HCT116 (cell line): ENCODE data around the gene DLG2. TPM values are rescaled to one million over a fixed set of nuclear protein-coding genes. Genes with fewer than 3 reads are reported as not detected.
"Not testable (repeated sequence)": the region's sequence is repeated elsewhere in the genome, so short reads cannot be mapped to it uniquely, and the experiment has no call there.

ENCODE experiments used
- ATAC-seq: fragments of 200-7000 bp; cut with Tn5 transposase; 2 replicates; pipeline ENCODE4 v1.9.1; 2020; ENCODE audit warnings: mild to moderate bottlenecking, moderate library complexity
- BruUV-seq: library from RNA; stranded (reverse); fragments of 400-500 nt; replicated peaks from 2 replicates; lab custom pipeline; 2021; lab: Mats Ljungman, UMichigan
- CTCF ChIA-PET: fragments of 300-600 bp; sonication (Branson Sonifier 250); formaldehyde crosslinking; loops from one replicate; lab custom pipeline; 2021; ENCODE audit warnings: antibody characterized with exemption; lab: Charles Lee
- POLR2A ChIA-PET: fragments of 300-600, 350-600 bp; sonication (Branson Sonifier 250); formaldehyde crosslinking; loops from one replicate; lab custom pipeline; 2021; ENCODE audit warnings: antibody characterized with exemption; lab: Charles Lee
- RAD21 ChIA-PET, 2 experiments: fragments of 300-600 bp; sonication (Branson Sonifier 250); formaldehyde crosslinking; loops; one replicate each; lab custom pipeline; 2023; ENCODE audit warnings: low total read pairs in 2 of 2; ENCODE audit not compliant: uncharacterized antibody in 2 of 2, unreplicated experiment in 2 of 2, low non-redundant PET in 1 of 2; lab: Charles Lee
- DNase-seq: peaks from one replicate; pipeline ENCODE4 v3.0.0-alpha.2; 2010; ENCODE audit warnings: low read depth, low spot score
- H2AFZ ChIP-seq: fragments of 200-600 bp; shearing (Covaris generic), sonication (generic); 2 replicates; pipeline ENCODE4 v1.6.1; 2017; ENCODE audit warnings: low read depth, mixed run types, mixed read lengths, antibody characterized with exemption, low read length; ENCODE audit not compliant: poor library complexity, severe bottlenecking
- H3K27ac ChIP-seq: 2 replicates; pipeline ENCODE4 v1.5.1; 2012; ENCODE audit warnings: low read depth, low read length
- H3K27me3 ChIP-seq: fragments of 200-600 bp; sonication (generic); 2 replicates; pipeline ENCODE4 v1.6.1; 2016; ENCODE audit warnings: mixed run types, low read length, mixed read lengths; ENCODE audit not compliant: insufficient read depth
- H3K36me3 ChIP-seq, 2 experiments: fragments of 200-500 bp in 1 of 2; fragments of 200-600 bp in 1 of 2; sonication (Bioruptor generic) in 1 of 2; sonication (generic) in 1 of 2; 2 replicates each; pipeline versions ENCODE4 v1.5.1 to v1.6.1; 2014 to 2016; ENCODE audit warnings: low read length in 2 of 2, inconsistent platforms in 1 of 2, mixed read lengths in 1 of 2, mixed run types in 1 of 2; ENCODE audit not compliant: insufficient read depth in 2 of 2, control insufficient read depth in 1 of 2
- H3K4me1 ChIP-seq, 2 experiments: fragments of 200-600 bp in 1 of 2; sonication (generic) in 1 of 2; 2 replicates each; pipeline versions ENCODE4 v1.5.1 to v1.6.1; 2012 to 2017; ENCODE audit warnings: low read length in 2 of 2, inconsistent platforms in 1 of 2, mild to moderate bottlenecking in 1 of 2, mixed read lengths in 1 of 2, mixed run types in 1 of 2, moderate library complexity in 1 of 2; ENCODE audit not compliant: insufficient read depth in 2 of 2, control insufficient read depth in 1 of 2
- H3K4me2 ChIP-seq: fragments of 200-600 bp; sonication (generic); 2 replicates; pipeline ENCODE4 v1.6.1; 2017; ENCODE audit warnings: mixed run types, low read length, mixed read lengths
- H3K4me3 ChIP-seq, 2 experiments: fragments of 200-600 bp in 1 of 2; sonication (generic) in 1 of 2; replicated peaks in 1 of 2; 2 replicates each; pipeline ENCODE4 v1.5.1; 2011 to 2016; ENCODE audit warnings: low read length in 2 of 2, control low read depth in 1 of 2, low read depth in 1 of 2, mild to moderate bottlenecking in 1 of 2, mixed read lengths in 1 of 2, mixed run types in 1 of 2
- H3K79me2 ChIP-seq: fragments of 200-600 bp; sonication (generic); 2 replicates; pipeline ENCODE4 v1.6.1; 2017; ENCODE audit warnings: mild to moderate bottlenecking, mixed run types, low read length, moderate library complexity, mixed read lengths; ENCODE audit not compliant: insufficient read depth
- H3K9ac ChIP-seq: fragments of 200-600 bp; sonication (generic); 2 replicates; pipeline ENCODE4 v1.6.1; 2016; ENCODE audit warnings: low read length, mixed read lengths
- H3K9me2 ChIP-seq: fragments of 200-600 bp; sonication (generic), shearing (Covaris generic); 2 replicates; pipeline ENCODE4 v1.6.1; 2017; ENCODE audit warnings: mixed run types, mild to moderate bottlenecking, moderate library complexity; ENCODE audit not compliant: insufficient read depth
- H3K9me3 ChIP-seq, 2 experiments: fragments of 200-500 bp in 1 of 2; fragments of 200-600 bp in 1 of 2; sonication (Bioruptor generic) in 1 of 2; sonication (generic) in 1 of 2; 2 replicates each; pipeline ENCODE4 v1.6.1; 2014 to 2017; ENCODE audit warnings: low read length in 2 of 2, mixed read lengths in 2 of 2, inconsistent platforms in 1 of 2, low read depth in 1 of 2, mild to moderate bottlenecking in 1 of 2, mixed run types in 1 of 2, moderate library complexity in 1 of 2; ENCODE audit not compliant: control insufficient read depth in 1 of 2, insufficient read depth in 1 of 2
- H4K20me1 ChIP-seq: fragments of 200-600 bp; sonication (generic), shearing (Covaris generic); 2 replicates; pipeline ENCODE4 v1.6.1; 2017; ENCODE audit warnings: mixed run types, mild to moderate bottlenecking, moderate library complexity; ENCODE audit not compliant: insufficient read depth
- ATF3 ChIP-seq: IDR thresholded peaks from 2 replicates; pipeline ENCODE4 v1.6.1; 2012
- CBX3 ChIP-seq: IDR thresholded peaks from 2 replicates; pipeline ENCODE4 v1.6.1; 2012; ENCODE audit warnings: low read depth
- EGR1 ChIP-seq: IDR thresholded peaks from 2 replicates; pipeline ENCODE4 v1.6.1; 2012; ENCODE audit warnings: low read depth
- EZH2phosphoT487 ChIP-seq: fragments of 200-600 bp; IDR thresholded peaks from 2 replicates; pipeline ENCODE4 v1.6.1; 2018; ENCODE audit warnings: antibody characterized with exemption, borderline replicate concordance
- FOSL1 ChIP-seq: IDR thresholded peaks from 2 replicates; pipeline ENCODE4 v1.6.1; 2012; ENCODE audit warnings: low read depth
- JUND ChIP-seq: IDR thresholded peaks from 2 replicates; pipeline ENCODE4 v1.6.1; 2012
- MAX ChIP-seq: IDR thresholded peaks from 2 replicates; pipeline ENCODE4 v1.6.1; 2012
- POLR2A ChIP-seq: IDR thresholded peaks from 2 replicates; pipeline ENCODE4 v1.7.0; 2011; ENCODE audit warnings: borderline replicate concordance; ENCODE audit not compliant: insufficient read depth, insufficient read length; ENCODE audit errors: extremely low read depth
- POLR2AphosphoS5 ChIP-seq: IDR thresholded peaks from 2 replicates; pipeline ENCODE4 v1.6.1; 2011; ENCODE audit warnings: mild to moderate bottlenecking, low read depth, low read length, moderate library complexity
- RAD21 ChIP-seq: IDR thresholded peaks from 2 replicates; pipeline ENCODE4 v1.6.1; 2012; ENCODE audit warnings: low read depth, mild to moderate bottlenecking
- REST ChIP-seq: IDR thresholded peaks from 2 replicates; pipeline ENCODE4 v1.6.1; 2012; ENCODE audit warnings: low read depth
- SP1 ChIP-seq: IDR thresholded peaks from 2 replicates; pipeline ENCODE4 v1.6.1; 2012; ENCODE audit warnings: low read depth
- SRF ChIP-seq: IDR thresholded peaks from 2 replicates; pipeline ENCODE4 v1.6.1; 2012; ENCODE audit warnings: low read depth
- TCF7L2 ChIP-seq: IDR thresholded peaks from 2 replicates; pipeline ENCODE4 v1.7.0; 2011; ENCODE audit warnings: borderline replicate concordance, inconsistent platforms; ENCODE audit not compliant: insufficient read depth, insufficient read length; ENCODE audit errors: extremely low read depth
- ZFX ChIP-seq: fragments of 450-650 bp; IDR thresholded peaks from 2 replicates; pipeline ENCODE4 v1.6.1; 2017
- intact Hi-C: fragments of 100-400 bp; cut with micrococcal nuclease; formaldehyde crosslinking; loops from 2 replicates; pipeline ENCODE4 v1.10.0; 2022
- total RNA-seq: library from RNA; stranded (reverse); gene quantifications from one replicate; pipeline ENCODE4 v1.2.1, GENCODE V29; 2021; ENCODE audit not compliant: unreplicated experiment

The DLG2 gene
- total RNA-seq, 1 experiment from 2014 or later, result 2.4 TPM

DNA sequence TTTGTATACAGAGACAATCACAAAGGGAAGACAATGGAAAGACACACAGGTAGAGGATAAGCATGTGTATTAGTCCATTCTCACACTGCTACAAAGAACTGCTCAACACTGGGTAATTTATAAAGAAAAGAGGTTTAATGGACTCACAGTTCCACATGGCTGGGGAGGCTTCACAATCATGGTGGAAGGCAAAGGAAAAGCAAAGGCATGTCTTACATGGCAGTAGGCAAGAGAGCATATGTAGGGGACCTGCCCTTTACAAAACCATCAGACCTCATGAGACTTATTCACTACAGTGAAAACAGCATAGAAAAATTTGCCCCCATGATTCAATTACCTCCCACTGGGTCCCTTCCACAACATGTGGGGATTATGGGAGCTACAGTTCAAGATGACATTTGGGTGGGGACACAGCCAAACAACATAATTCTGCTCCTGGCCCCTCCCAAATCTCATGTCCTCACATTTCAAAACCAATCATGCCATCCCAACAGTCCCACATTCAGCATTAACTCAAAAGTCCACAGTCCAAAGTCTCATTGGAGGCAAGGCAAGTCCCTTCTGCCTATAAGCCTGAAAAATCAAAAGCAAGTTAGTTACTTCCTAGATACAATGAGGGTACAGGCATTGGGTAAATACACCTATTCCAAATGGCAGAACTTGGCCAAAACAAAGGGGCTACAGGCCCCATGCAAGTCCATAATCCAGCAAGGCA, 44.0 kb upstream of the DLG2 start:
- DNase-seq, result not testable (repeated sequence)

GRCh38 chr11:85668157-85668556, 41.0 kb upstream of the DLG2 start:
- CTCF ChIA-PET, result no interaction called here
- Histone ChIP-seq H3K27me3 (no peaks in the 10 kb centered on the region), H3K9me2 (no peaks in the 10 kb centered on the region), H2AFZ (no peak overlapping the region), H3K9ac (no peak overlapping the region), H3K9me3 (no peaks in the 10 kb centered on the region), H3K79me2 (peaks cover 18% of the 10 kb centered on the region), H3K27ac (no peak overlapping the region), H4K20me1 (peaks cover 7% of the 10 kb centered on the region; the same call in 1 of the 2 replicates), H3K36me3 (no peaks in the 10 kb centered on the region), H3K4me2 (no peak overlapping the region), H3K4me1 (peaks cover 0 to 13% of the 10 kb centered on the region in 2 experiments; a peak in 3 of 4 replicates), H3K4me3 (no peak overlapping the region)
- ATAC-seq, result no peak
- intact Hi-C loops, result no loop called here
- RAD21 ChIA-PET, result no interaction called here
- POLR2A ChIA-PET, result no interaction called here
- DNase-seq, result no peak
- TF ChIP-seq MAX (no peak), RAD21 (no peak), POLR2A (no peak), FOSL1 (no peak), ZFX (no peak), TCF7L2 (no peak), SRF (no peak), SP1 (no peak), REST (no peak), JUND (no peak), EGR1 (no peak), POLR2AphosphoS5 (no peak), CBX3 (no peak), EZH2phosphoT487 (no peak), ATF3 (no peak)
- BruUV-seq, result no TSS peak

More for the DNA sequence above, 44.0 kb upstream of the DLG2 start:
- RAD21 ChIA-PET, H3K9me3 ChIP-seq, intact Hi-C loops, H3K27ac ChIP-seq, ATAC-seq, H3K4me3 ChIP-seq, BruUV-seq, H3K36me3 ChIP-seq, H3K4me1 ChIP-seq, H3K27me3 ChIP-seq, H2AFZ ChIP-seq, POLR2A ChIA-PET, H3K79me2 ChIP-seq, H3K9me2 ChIP-seq, H3K4me2 ChIP-seq, CTCF ChIA-PET, H4K20me1 ChIP-seq, H3K9ac ChIP-seq: not testable (repeated sequence)
